ENCODE data around the gene CRYGC.

CRYGC gene

GRCh38 chr2:208164951-208165755 is 35.5 kb upstream of the CRYGC start:
- DNase-seq (ENCODE audit: low read depth), result no peak
- no peak overlapping the region for H3K4me3 ChIP-seq (ENCODE audit: low read depth, low read length)
- TF ChIP-seq CTCF (IDR thresholded peaks at IDR 0.05; ENCODE audit: low read depth, low read length, missing control alignments), result no peak

- DNase-seq (ENCODE audit: low read depth), result no peak
- no peak within 1 kb of the TSS for H3K4me3 ChIP-seq (ENCODE audit: low read depth, low read length)
- no peak for TF ChIP-seq CTCF (IDR thresholded peaks at IDR 0.05; ENCODE audit: low read depth, low read length, missing control alignments)
Observed at GRCh38 chr2:208163489-208163888, 33.9 kb upstream of the CRYGC start, which contains the start of gene CRYGA. CRYGA (minus strand) TSS chr2:208163589; CDS start chr2:208163556, 33 bp downstream.

DNA sequence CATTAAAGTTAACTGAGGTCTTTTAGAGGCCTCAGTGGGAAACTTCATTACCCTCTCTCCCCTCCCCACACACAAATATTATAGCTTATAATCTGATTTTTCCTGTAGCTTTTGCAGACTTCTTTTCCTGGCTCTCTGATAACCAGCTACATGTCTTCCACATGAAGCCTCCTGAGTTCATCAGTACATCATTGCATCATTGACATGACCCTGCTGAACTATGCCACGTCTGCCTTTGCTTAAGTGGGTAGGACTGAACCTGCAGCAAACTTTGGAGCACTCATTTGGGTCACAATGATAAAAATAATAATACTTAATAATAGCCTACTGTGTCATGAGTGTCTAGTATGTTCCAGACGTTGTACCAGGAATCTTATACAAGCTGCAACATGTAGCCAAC is 26.8 kb upstream of the CRYGC start:
- TF ChIP-seq CTCF (IDR thresholded peaks at IDR 0.05; ENCODE audit: low read depth, low read length, missing control alignments), result no peak
- DNase-seq (ENCODE audit: low read depth), result no peak
- H3K4me3 ChIP-seq (ENCODE audit: low read depth, low read length), result no peak overlapping the region

- H3K4me3 ChIP-seq (ENCODE audit: low read depth, low read length), result no peak overlapping the region
- no peak for TF ChIP-seq CTCF (IDR thresholded peaks at IDR 0.05; ENCODE audit: low read depth, low read length, missing control alignments)
- no peak for DNase-seq (ENCODE audit: low read depth)
Observed at GRCh38 chr2:208153156-208153555, 23.5 kb upstream of the CRYGC start.

GRCh38 chr2:208150956-208151355 is 21.3 kb upstream of the CRYGC start:
- no peak overlapping the region for H3K4me3 ChIP-seq (ENCODE audit: low read depth, low read length)
- TF ChIP-seq CTCF (IDR thresholded peaks at IDR 0.05; ENCODE audit: low read depth, low read length, missing control alignments), result no peak
- DNase-seq (ENCODE audit: low read depth), result no peak

GRCh38 chr2:208150094-208150493 is 20.5 kb upstream of the CRYGC start:
- no peak for TF ChIP-seq CTCF (IDR thresholded peaks at IDR 0.05; ENCODE audit: low read depth, low read length, missing control alignments)
- no peak for DNase-seq (ENCODE audit: low read depth)
- no peak overlapping the region for H3K4me3 ChIP-seq (ENCODE audit: low read depth, low read length)

- H3K4me3 ChIP-seq (ENCODE audit: low read depth, low read length), result no peak overlapping the region
- no peak for DNase-seq (ENCODE audit: low read depth)
- TF ChIP-seq CTCF (IDR thresholded peaks at IDR 0.05; ENCODE audit: low read depth, low read length, missing control alignments), result no peak
Observed at GRCh38 chr2:208148803-208149202, 19.2 kb upstream of the CRYGC start.

Data from GM12864 (cell line).